ENCODE data around the gene NDUFB11. TPM values are rescaled to one million over a fixed set of nuclear protein-coding genes. Genes with fewer than 3 reads are reported as not detected.
"Not testable (repeated sequence)": the region's sequence is repeated elsewhere in the genome, so short reads cannot be mapped to it uniquely, and the experiment has no call there.

NDUFB11 gene
- polyA plus RNA-seq, 5 donors: 82.5 to 107 (median 89.0) TPM

GRCh38 chrX:47151435-47151834, 6.9 kb upstream of the NDUFB11 start:
- DNase-seq: no peak

GRCh38 chrX:47148946-47149345, 4.4 kb upstream of the NDUFB11 start:
- DNase-seq: no peak

GRCh38 chrX:47146936-47147859, 2.7 kb upstream of the NDUFB11 start:
- DNase-seq: no peak

- DNase-seq: no peak
These were observed 1.8 kb upstream of the NDUFB11 start for GRCh38 chrX:47146121-47146935.

- no peak for DNase-seq
These were observed 1.1 kb upstream of the NDUFB11 start for GRCh38 chrX:47145395-47146120.

- peak in 1 of 2 donors; percentile 77 for DNase-seq
These were observed 442 bp downstream of the NDUFB11 start for GRCh38 chrX:47143894-47144625.

GRCh38 chrX:47138171-47138570, 6.3 kb downstream of the NDUFB11 start:
- DNase-seq: no peak

GRCh38 chrX:47135650-47136049, 8.9 kb downstream of the NDUFB11 start:
- DNase-seq: not testable (repeated sequence)

- DNase-seq: no peak
These were observed 11.0 kb downstream of the NDUFB11 start for GRCh38 chrX:47133493-47133892.

- no peak for DNase-seq
These were observed 14.6 kb downstream of the NDUFB11 start for GRCh38 chrX:47129899-47130358.

GRCh38 chrX:47129157-47129898, 15.2 kb downstream of the NDUFB11 start:
- DNase-seq: peak; percentile 93 to 95

- not testable (repeated sequence) for DNase-seq
These were observed 20.0 kb downstream of the NDUFB11 start for GRCh38 chrX:47124466-47124865.

GRCh38 chrX:47116551-47117110, 27.9 kb downstream of the NDUFB11 start:
- not testable (repeated sequence) for DNase-seq

- DNase-seq: no peak
These were observed 32.1 kb downstream of the NDUFB11 start for GRCh38 chrX:47112316-47112954.

GRCh38 chrX:47110936-47111615, 33.4 kb downstream of the NDUFB11 start:
- not testable (repeated sequence) for DNase-seq

GRCh38 chrX:47101206-47101605, 43.3 kb downstream of the NDUFB11 start:
- no peak for DNase-seq

GRCh38 chrX:47098338-47099094, 46.0 kb downstream of the NDUFB11 start:
- no peak for DNase-seq

- DNase-seq: no peak
These were observed 47.5 kb downstream of the NDUFB11 start for GRCh38 chrX:47097018-47097417.

Measured in right lung (tissue), 5 donors.